SU-DHL-6 (cell line): ENCODE results near the gene EFCAB13.

Experiments used
- H2AFZ ChIP-seq: fragments of 200-600 bp; sonication (generic); 2 replicates; pipeline ENCODE4 v1.6.1; 2014; ENCODE audit warnings: low read depth, mild to moderate bottlenecking, moderate library complexity, mixed read lengths, antibody characterized with exemption, low read length; ENCODE audit not compliant: severe bottlenecking
- H3F3A ChIP-seq: fragments of 200-600 bp; shearing (Covaris generic); 2 replicates; pipeline ENCODE4 v1.6.0; 2016; ENCODE audit warnings: antibody characterized with exemption, mild to moderate bottlenecking; ENCODE audit not compliant: insufficient read depth
- H3K27ac ChIP-seq: fragments of 200-600 bp; sonication (generic); 2 replicates; pipeline ENCODE4 v1.5.1; 2016; ENCODE audit warnings: low read depth, mild to moderate bottlenecking, low read length, moderate library complexity, mixed read lengths
- H3K27me3 ChIP-seq: fragments of 200-600 bp; sonication (generic), shearing (Covaris generic); 2 replicates; pipeline ENCODE4 v1.6.0; 2014; ENCODE audit warnings: mild to moderate bottlenecking, low read length
- H3K36me3 ChIP-seq: fragments of 200-600 bp; sonication (generic); 2 replicates; pipeline ENCODE4 v1.6.1; 2014; ENCODE audit warnings: mild to moderate bottlenecking, low read length, mixed read lengths
- H3K4me2 ChIP-seq: fragments of 300-600, 200-600 bp; shearing (Covaris generic), sonication (generic); 2 replicates; pipeline ENCODE4 v1.6.0; 2014; ENCODE audit warnings: low read length, low read depth, mild to moderate bottlenecking; ENCODE audit not compliant: poor library complexity, severe bottlenecking
- H3K4me3 ChIP-seq: fragments of 200-600 bp; sonication (generic); 2 replicates; pipeline ENCODE4 v1.5.1; 2014; ENCODE audit warnings: antibody characterized with exemption, low read length, mild to moderate bottlenecking, mixed read lengths; ENCODE audit not compliant: insufficient read depth, poor library complexity, severe bottlenecking
- H3K79me2 ChIP-seq: fragments of 200-600 bp; sonication (generic); 2 replicates; pipeline ENCODE4 v1.6.1; 2014; ENCODE audit warnings: mild to moderate bottlenecking, low read length, moderate library complexity; ENCODE audit not compliant: insufficient read depth
- H3K9ac ChIP-seq: fragments of 200-600 bp; sonication (generic); 2 replicates; pipeline ENCODE4 v1.7.0; 2014; ENCODE audit warnings: mild to moderate bottlenecking, low read length
- H3K9me2 ChIP-seq: fragments of 200-600 bp; sonication (generic); replicated peaks from 2 replicates; pipeline ENCODE4 v1.6.1; 2014; ENCODE audit warnings: low read length; ENCODE audit not compliant: insufficient read depth
- H3K9me3 ChIP-seq: fragments of 200-600 bp; sonication (generic); 2 replicates; pipeline ENCODE4 v1.6.1; 2014; ENCODE audit warnings: low read length, mixed read lengths; ENCODE audit not compliant: insufficient read depth
- H4K20me1 ChIP-seq: fragments of 200-600 bp; sonication (generic); 2 replicates; pipeline ENCODE4 v1.6.1; 2014; ENCODE audit warnings: low read depth, mild to moderate bottlenecking, antibody characterized with exemption, low read length, moderate library complexity, mixed read lengths
- CTCF ChIP-seq: fragments of 200-600 bp; sonication (generic); IDR thresholded peaks from one replicate; pipeline ENCODE4 v1.5.1; 2017; ENCODE audit warnings: antibody characterized with exemption, mild to moderate bottlenecking, low read length, moderate library complexity; ENCODE audit not compliant: insufficient read depth, poor library complexity, severe bottlenecking
- EZH2phosphoT487 ChIP-seq: fragments of 200-600 bp; sonication (generic), shearing (Covaris generic); conservative IDR thresholded peaks from 2 replicates; pipeline ENCODE4 v1.6.1; 2018; ENCODE audit warnings: mild to moderate bottlenecking, antibody characterized with exemption, low read length, moderate library complexity, mixed read lengths

Gene EFCAB13

DNA sequence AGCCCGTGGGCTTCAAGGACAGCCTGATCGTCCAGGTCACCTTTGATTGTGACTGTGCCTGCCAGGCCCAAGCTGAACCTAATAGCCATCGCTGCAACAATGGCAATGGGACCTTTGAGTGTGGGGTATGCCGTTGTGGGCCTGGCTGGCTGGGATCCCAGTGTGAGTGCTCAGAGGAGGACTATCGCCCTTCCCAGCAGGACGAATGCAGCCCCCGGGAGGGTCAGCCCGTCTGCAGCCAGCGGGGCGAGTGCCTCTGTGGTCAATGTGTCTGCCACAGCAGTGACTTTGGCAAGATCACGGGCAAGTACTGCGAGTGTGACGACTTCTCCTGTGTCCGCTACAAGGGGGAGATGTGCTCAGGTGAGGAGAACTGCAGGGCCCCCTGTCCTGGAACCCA lies 31.5 kb upstream of the EFCAB13 start:
- Histone ChIP-seq H2AFZ (no peak overlapping the region), H4K20me1 (no peaks in the 10 kb centered on the region), H3K9me2 (no peaks in the 10 kb centered on the region), H3F3A (no peaks in the 10 kb centered on the region), H3K9ac (no peak overlapping the region), H3K36me3 (no peaks in the 10 kb centered on the region), H3K79me2 (no peaks in the 10 kb centered on the region), H3K4me2 (no peak overlapping the region), H3K4me3 (no peak overlapping the region), H3K27ac (no peak overlapping the region), H3K27me3 (no peaks in the 10 kb centered on the region), H3K9me3 (no peaks in the 10 kb centered on the region)
- TF ChIP-seq EZH2phosphoT487 (no peak), CTCF (no peak)

GRCh38 chr17:47295037-47295873 lies 28.5 kb upstream of the EFCAB13 start:
- H4K20me1 ChIP-seq = no peaks in the 10 kb centered on the region
- H3K36me3 ChIP-seq = no peaks in the 10 kb centered on the region
- H3K9me2 ChIP-seq = no peaks in the 10 kb centered on the region
- H3K4me3 ChIP-seq = no peak overlapping the region
- TF ChIP-seq EZH2phosphoT487 = no peak
- no peak for TF ChIP-seq CTCF
- H3K79me2 ChIP-seq = no peaks in the 10 kb centered on the region
- H3F3A ChIP-seq = no peaks in the 10 kb centered on the region
- no peak overlapping the region for H3K27ac ChIP-seq
- no peaks in the 10 kb centered on the region for H3K27me3 ChIP-seq
- H3K9ac ChIP-seq = no peak overlapping the region
- no peak overlapping the region for H3K4me2 ChIP-seq
- H3K9me3 ChIP-seq = no peaks in the 10 kb centered on the region
- H2AFZ ChIP-seq = no peak overlapping the region

DNA sequence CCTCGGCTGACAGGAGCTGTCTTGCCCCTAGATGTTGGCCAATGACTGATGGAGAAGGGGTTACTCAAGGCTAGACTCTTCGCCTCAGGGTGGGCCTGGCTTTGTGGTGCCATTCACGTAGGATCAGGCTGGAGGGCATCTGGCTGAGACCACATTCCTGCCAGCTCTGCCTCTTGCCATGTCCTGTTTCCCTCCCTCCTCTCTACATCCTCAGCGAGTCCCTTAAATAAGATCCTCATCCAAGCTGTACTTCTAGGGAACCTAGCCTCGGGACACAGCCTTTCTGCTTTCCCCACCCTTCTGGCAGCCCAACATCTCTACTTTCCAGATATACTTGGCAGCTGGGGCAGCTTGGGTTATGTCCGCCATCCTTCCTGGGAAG lies 27.9 kb upstream of the EFCAB13 start:
- no peaks in the 10 kb centered on the region for H3K79me2 ChIP-seq
- H3K4me2 ChIP-seq = no peak overlapping the region
- no peaks in the 10 kb centered on the region for H3F3A ChIP-seq
- H3K36me3 ChIP-seq = no peaks in the 10 kb centered on the region
- no peaks in the 10 kb centered on the region for H3K9me3 ChIP-seq
- no peaks in the 10 kb centered on the region for H3K9me2 ChIP-seq
- no peaks in the 10 kb centered on the region for H3K27me3 ChIP-seq
- H3K9ac ChIP-seq = no peak overlapping the region
- H4K20me1 ChIP-seq = no peaks in the 10 kb centered on the region
- no peak overlapping the region for H3K27ac ChIP-seq
- H3K4me3 ChIP-seq = no peak overlapping the region
- no peak for TF ChIP-seq EZH2phosphoT487
- no peak for TF ChIP-seq CTCF
- H2AFZ ChIP-seq = no peak overlapping the region
